H9 (cell line): ENCODE results near the gene VPS41. TPM values are rescaled to one million over a fixed set of nuclear protein-coding genes. Genes with fewer than 3 reads are reported as not detected.

Experiments used
- DNase-seq: peaks from one replicate; pipeline ENCODE4 v3.0.0-alpha.2; 2017
- H2AFZ ChIP-seq: one replicate; pipeline ENCODE4 v1.6.1; 2013; ENCODE audit warnings: mild to moderate bottlenecking, low read length, control low read depth, moderate library complexity
- H2AK5ac ChIP-seq: 2 replicates; pipeline ENCODE4 v1.6.1; 2013; ENCODE audit warnings: low read length, control low read depth, mixed read lengths; ENCODE audit not compliant: insufficient read length
- H2BK120ac ChIP-seq: one replicate; pipeline ENCODE4 v1.6.1; 2013; ENCODE audit warnings: low read depth, mild to moderate bottlenecking, low read length, control low read depth, inconsistent platforms; ENCODE audit not compliant: poor library complexity, severe bottlenecking
- H2BK12ac ChIP-seq: 2 replicates; pipeline ENCODE4 v1.6.1; 2013; ENCODE audit warnings: low read length, control low read depth, mixed read lengths, low read depth; ENCODE audit not compliant: insufficient read length
- H2BK15ac ChIP-seq: 2 replicates; pipeline ENCODE4 v1.6.1; 2013; ENCODE audit warnings: low read depth, low read length, control low read depth
- H2BK20ac ChIP-seq: one replicate; pipeline ENCODE4 v1.6.1; 2013; ENCODE audit warnings: low read depth, mild to moderate bottlenecking, low read length, control low read depth, inconsistent platforms; ENCODE audit not compliant: poor library complexity, severe bottlenecking
- H2BK5ac ChIP-seq: 2 replicates; pipeline ENCODE4 v1.6.1; 2013; ENCODE audit warnings: low read length, control low read depth, mixed read lengths; ENCODE audit not compliant: insufficient read length
- H3K14ac ChIP-seq: 2 replicates; pipeline ENCODE4 v1.6.1; 2013; ENCODE audit warnings: low read length, control low read depth; ENCODE audit not compliant: insufficient read depth
- H3K18ac ChIP-seq: 2 replicates; pipeline ENCODE4 v1.6.1; 2013; ENCODE audit warnings: low read depth, mild to moderate bottlenecking, mixed read lengths, low read length, control low read depth; ENCODE audit not compliant: insufficient read length
- H3K23ac ChIP-seq: 2 replicates; pipeline ENCODE4 v1.6.1; 2013; ENCODE audit warnings: low read length, control low read depth, mixed read lengths, low read depth; ENCODE audit not compliant: insufficient read length
- H3K23me2 ChIP-seq: 2 replicates; pipeline ENCODE4 v1.6.1; 2013; ENCODE audit warnings: low read depth, mild to moderate bottlenecking, mixed read lengths, low read length, control low read depth; ENCODE audit not compliant: insufficient read length, poor library complexity, severe bottlenecking
- H3K27ac ChIP-seq: 2 replicates; pipeline ENCODE4 v1.5.1; 2013; ENCODE audit warnings: low read length, control low read depth, mixed read lengths, low read depth; ENCODE audit not compliant: insufficient read length
- H3K27me3 ChIP-seq: 2 replicates; pipeline ENCODE4 v1.6.1; 2013; ENCODE audit warnings: low read length, control low read depth, inconsistent platforms; ENCODE audit not compliant: insufficient read depth
- H3K4ac ChIP-seq: 2 replicates; pipeline ENCODE4 v1.6.1; 2013; ENCODE audit warnings: low read depth, mild to moderate bottlenecking, control low read depth, inconsistent platforms, low read length, moderate library complexity
- H3K4me1 ChIP-seq: 2 replicates; pipeline ENCODE4 v1.6.1; 2013; ENCODE audit warnings: low read length, control low read depth, inconsistent platforms; ENCODE audit not compliant: insufficient read depth
- H3K4me2 ChIP-seq: 2 replicates; pipeline ENCODE4 v1.6.1; 2013; ENCODE audit warnings: low read length, control low read depth, mixed read lengths; ENCODE audit not compliant: insufficient read length, insufficient read depth
- H3K56ac ChIP-seq: 2 replicates; pipeline ENCODE4 v1.6.1; 2013; ENCODE audit warnings: low read depth, mild to moderate bottlenecking, mixed read lengths, low read length, control low read depth; ENCODE audit not compliant: insufficient read length
- H3K79me1 ChIP-seq: 2 replicates; pipeline ENCODE4 v1.6.1; 2013; ENCODE audit warnings: low read depth, mild to moderate bottlenecking, moderate library complexity, low read length, control low read depth, inconsistent platforms; ENCODE audit not compliant: insufficient read depth, poor library complexity, severe bottlenecking
- H3K79me2 ChIP-seq: 2 replicates; pipeline ENCODE4 v1.6.1; 2013; ENCODE audit warnings: low read length, control low read depth, inconsistent platforms; ENCODE audit not compliant: insufficient read depth
- H3K9ac ChIP-seq: 2 replicates; pipeline ENCODE4 v1.6.1; 2013; ENCODE audit warnings: low read length, control low read depth, mixed read lengths; ENCODE audit not compliant: insufficient read length; ENCODE audit errors: extremely low read depth
- H3K9me3 ChIP-seq: one replicate; pipeline ENCODE4 v1.6.1; 2013; ENCODE audit warnings: low read depth, low read length, inconsistent platforms; ENCODE audit not compliant: control insufficient read depth
- H3T11ph ChIP-seq: one replicate; pipeline ENCODE4 v1.6.1; 2013; ENCODE audit warnings: mild to moderate bottlenecking, low read length, control low read depth, inconsistent platforms
- H4K20me1 ChIP-seq: one replicate; pipeline ENCODE4 v1.6.1; 2013; ENCODE audit not compliant: control insufficient read depth, insufficient read length, insufficient read depth
- H4K5ac ChIP-seq: 2 replicates; pipeline ENCODE4 v1.6.1; 2013; ENCODE audit warnings: low read depth, mild to moderate bottlenecking, mixed read lengths, low read length, control low read depth; ENCODE audit not compliant: insufficient read length
- H4K8ac ChIP-seq: replicated peaks from 2 replicates; pipeline ENCODE4 v1.6.1; 2013; ENCODE audit warnings: low read length, control low read depth, mixed read lengths, low read depth; ENCODE audit not compliant: insufficient read length
- H4K91ac ChIP-seq: 2 replicates; pipeline ENCODE4 v1.6.1; 2013; ENCODE audit warnings: low read depth, mild to moderate bottlenecking, moderate library complexity, mixed read lengths, low read length, control low read depth; ENCODE audit not compliant: insufficient read length
- H3K27ac Mint-ChIP-seq, 3 experiments: 2 replicates in 2 of 3; 3 replicates in 1 of 3; pipeline ENCODE4 v1.8.0; 2020 to 2021; ENCODE audit warnings: mixed read lengths in 3 of 3, mild to moderate bottlenecking in 1 of 3, moderate library complexity in 1 of 3
- H3K27me3 Mint-ChIP-seq: 2 replicates; pipeline ENCODE4 v1.8.0; 2021; ENCODE audit warnings: low read depth, mild to moderate bottlenecking, moderate library complexity, mixed read lengths
- H3K36me3 Mint-ChIP-seq, 3 experiments: 2 replicates in 2 of 3; 3 replicates in 1 of 3; pipeline ENCODE4 v1.8.0; 2020 to 2021; ENCODE audit warnings: low read depth in 3 of 3, mixed read lengths in 3 of 3; ENCODE audit not compliant: insufficient read depth in 1 of 3
- H3K4me1 Mint-ChIP-seq, 2 experiments: 2 replicates each; pipeline ENCODE4 v1.8.0; 2020; ENCODE audit warnings: mixed read lengths in 2 of 2
- H3K4me3 Mint-ChIP-seq, 2 experiments: 2 replicates in 1 of 2; 3 replicates in 1 of 2; pipeline ENCODE4 v1.8.0; 2020 to 2021; ENCODE audit warnings: mild to moderate bottlenecking in 2 of 2, mixed read lengths in 2 of 2, moderate library complexity in 1 of 2
- H3K9me3 Mint-ChIP-seq, 2 experiments: 2 replicates in 1 of 2; 3 replicates in 1 of 2; pipeline ENCODE4 v1.8.0; 2020; ENCODE audit warnings: mild to moderate bottlenecking in 2 of 2, mixed read lengths in 2 of 2, moderate library complexity in 1 of 2
- WGBS: extraction: QIAGEN DNeasy Blood & Tissue Kit; methylation state at CpG from one replicate; pipeline ENCODE4 v1.1.7; 2013; ENCODE audit warnings: missing lambda C conversion rate, low lambda C conversion rate, mixed read lengths; ENCODE audit not compliant: insufficient read length; ENCODE audit errors: extremely low coverage; 5-methylcytosine and 5-hydroxymethylcytosine counted together
- total RNA-seq: library from RNA; stranded (reverse); gene quantifications from 2 replicates; pipeline ENCODE4 v1.2.1, GENCODE V29; 2021
- TF ChIP-seq, protein P1 (sequence below): fragments of 200-600 bp; sonication (generic); conservative IDR thresholded peaks from 3 replicates; pipeline ENCODE4 v1.8.0; 2021; ENCODE audit warnings: antibody characterized with exemption, mild to moderate bottlenecking

VPS41 gene
- total RNA-seq, 1 experiment from 2014 or later: 49.3 TPM

DNA sequence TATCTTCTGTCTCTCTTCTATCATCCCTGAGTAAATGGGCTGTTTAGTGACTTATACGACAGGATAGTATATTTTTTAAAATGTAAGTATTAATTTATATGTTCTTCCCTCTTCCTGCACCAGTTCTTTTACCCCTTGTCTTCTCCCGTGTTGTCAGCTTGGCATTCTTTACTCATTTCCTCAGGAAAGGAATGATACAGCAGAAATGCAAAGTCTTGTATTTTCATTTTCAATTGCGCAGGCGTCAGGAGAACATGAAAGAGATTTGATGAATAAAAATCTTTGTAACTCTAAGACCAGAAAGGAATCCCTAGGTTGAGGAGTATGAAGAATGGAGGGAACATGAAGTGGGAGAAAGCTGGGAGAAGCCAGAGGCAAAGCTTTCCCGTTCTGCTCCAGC is 18.8 kb upstream of the VPS41 start:
- no peak overlapping the region for H3K4ac ChIP-seq

More for the DNA sequence above, 18.8 kb upstream of the VPS41 start:
- DNase-seq: no peak
- Histone ChIP-seq H3K27ac (no peak overlapping the region), H4K91ac (no peak overlapping the region), H3K79me1 (no peaks in the 10 kb centered on the region), H3K18ac (no peak overlapping the region), H2BK120ac (no peak overlapping the region), H3K27me3 (no peaks in the 10 kb centered on the region), H3K4me2 (no peak overlapping the region), H2BK20ac (no peak overlapping the region), H4K20me1 (no peaks in the 10 kb centered on the region), H3K9me3 (no peaks in the 10 kb centered on the region), H3K14ac (no peak overlapping the region), H2BK5ac (no peak overlapping the region), H3K79me2 (no peaks in the 10 kb centered on the region), H2AK5ac (no peak overlapping the region), H3K23me2 (no peaks in the 10 kb centered on the region), H4K5ac (no peak overlapping the region), H3T11ph (no peak overlapping the region), H3K9ac (no peak overlapping the region), H3K23ac (no peak overlapping the region), H3K56ac (no peak overlapping the region), H3K4me1 (peaks cover 2% of the 10 kb centered on the region; the same call in 1 of the 2 replicates), H2BK15ac (no peak overlapping the region), H2BK12ac (no peak overlapping the region), H2AFZ (no peak overlapping the region), H4K8ac (no peak overlapping the region)
- Mint-ChIP-seq H3K27me3 (no peaks in the 10 kb centered on the region), H3K4me3 (no peak overlapping the region), H3K4me1 (peaks cover 15% of the 10 kb centered on the region in 2 experiments), H3K36me3 (no peaks in the 10 kb centered on the region), H3K9me3 (no peaks in the 10 kb centered on the region), H3K27ac (no peak overlapping the region)
- TF ChIP-seq, protein P1, sequence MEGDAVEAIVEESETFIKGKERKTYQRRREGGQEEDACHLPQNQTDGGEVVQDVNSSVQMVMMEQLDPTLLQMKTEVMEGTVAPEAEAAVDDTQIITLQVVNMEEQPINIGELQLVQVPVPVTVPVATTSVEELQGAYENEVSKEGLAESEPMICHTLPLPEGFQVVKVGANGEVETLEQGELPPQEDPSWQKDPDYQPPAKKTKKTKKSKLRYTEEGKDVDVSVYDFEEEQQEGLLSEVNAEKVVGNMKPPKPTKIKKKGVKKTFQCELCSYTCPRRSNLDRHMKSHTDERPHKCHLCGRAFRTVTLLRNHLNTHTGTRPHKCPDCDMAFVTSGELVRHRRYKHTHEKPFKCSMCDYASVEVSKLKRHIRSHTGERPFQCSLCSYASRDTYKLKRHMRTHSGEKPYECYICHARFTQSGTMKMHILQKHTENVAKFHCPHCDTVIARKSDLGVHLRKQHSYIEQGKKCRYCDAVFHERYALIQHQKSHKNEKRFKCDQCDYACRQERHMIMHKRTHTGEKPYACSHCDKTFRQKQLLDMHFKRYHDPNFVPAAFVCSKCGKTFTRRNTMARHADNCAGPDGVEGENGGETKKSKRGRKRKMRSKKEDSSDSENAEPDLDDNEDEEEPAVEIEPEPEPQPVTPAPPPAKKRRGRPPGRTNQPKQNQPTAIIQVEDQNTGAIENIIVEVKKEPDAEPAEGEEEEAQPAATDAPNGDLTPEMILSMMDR: no peak
- WGBS: no CpG with 5 or more reads among the region's 5 CpGs
